ENCODE data around the gene PRRG2. TPM values are rescaled to one million over a fixed set of nuclear protein-coding genes. Genes with fewer than 3 reads are reported as not detected.
A peak's percentile ranks its signal among the peaks of the same experiment; 100 is the strongest.
"Not testable (repeated sequence)": the region's sequence is repeated elsewhere in the genome, so short reads cannot be mapped to it uniquely, and the experiment has no call there.

PRRG2 gene
- total and polyA plus RNA-seq, 8 donors: 6.5 to 15.9 (median 8.5) TPM

DNA sequence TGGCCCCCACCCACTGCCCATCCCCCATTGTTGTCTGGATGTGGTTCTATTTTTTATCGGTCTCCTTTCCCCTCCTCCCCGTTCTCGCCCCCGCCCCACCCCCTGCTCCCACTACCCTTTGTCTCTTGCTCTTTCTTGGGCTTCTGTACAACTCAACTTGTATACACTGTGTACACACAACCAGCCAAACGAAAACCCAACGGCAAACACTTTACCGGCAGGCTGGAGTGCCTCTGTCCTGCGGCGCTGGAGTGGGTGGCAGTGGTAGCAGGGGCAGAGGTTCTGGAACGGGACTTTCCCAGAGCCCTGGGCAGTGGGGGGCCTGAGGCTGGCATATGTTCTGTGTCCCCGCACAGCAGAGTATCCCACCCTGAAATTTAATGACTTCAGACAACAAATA, 45.1 kb downstream of the PRRG2 start:
- no peaks in the 10 kb centered on the region for H3K27me3 ChIP-seq
- H3K36me3 ChIP-seq: peaks cover 0 to 4% (median 4%) of the 10 kb centered on the region in 3 donors
- no peaks in the 10 kb centered on the region for H3K9me3 ChIP-seq
- H3K27ac ChIP-seq: no peak overlapping the region
- no peak overlapping the region for H3K4me3 ChIP-seq
- ATAC-seq (no peak), DNase-seq (no peak), FAIRE-seq (no peak)
- 83 to 87% methylated on average over 11 of the region's 11 CpGs for WGBS, 2 donors
- intact Hi-C loops (cut with DNase I): no loop called here
- TF ChIP-seq, protein P1, sequence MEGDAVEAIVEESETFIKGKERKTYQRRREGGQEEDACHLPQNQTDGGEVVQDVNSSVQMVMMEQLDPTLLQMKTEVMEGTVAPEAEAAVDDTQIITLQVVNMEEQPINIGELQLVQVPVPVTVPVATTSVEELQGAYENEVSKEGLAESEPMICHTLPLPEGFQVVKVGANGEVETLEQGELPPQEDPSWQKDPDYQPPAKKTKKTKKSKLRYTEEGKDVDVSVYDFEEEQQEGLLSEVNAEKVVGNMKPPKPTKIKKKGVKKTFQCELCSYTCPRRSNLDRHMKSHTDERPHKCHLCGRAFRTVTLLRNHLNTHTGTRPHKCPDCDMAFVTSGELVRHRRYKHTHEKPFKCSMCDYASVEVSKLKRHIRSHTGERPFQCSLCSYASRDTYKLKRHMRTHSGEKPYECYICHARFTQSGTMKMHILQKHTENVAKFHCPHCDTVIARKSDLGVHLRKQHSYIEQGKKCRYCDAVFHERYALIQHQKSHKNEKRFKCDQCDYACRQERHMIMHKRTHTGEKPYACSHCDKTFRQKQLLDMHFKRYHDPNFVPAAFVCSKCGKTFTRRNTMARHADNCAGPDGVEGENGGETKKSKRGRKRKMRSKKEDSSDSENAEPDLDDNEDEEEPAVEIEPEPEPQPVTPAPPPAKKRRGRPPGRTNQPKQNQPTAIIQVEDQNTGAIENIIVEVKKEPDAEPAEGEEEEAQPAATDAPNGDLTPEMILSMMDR (IDR thresholded peaks at IDR 0.05): no peak
- peaks cover 0 to 6% (median 0%) of the 10 kb centered on the region in 3 donors for H3K4me1 ChIP-seq

GRCh38 chr19:49629659-49630058, 48.5 kb downstream of the PRRG2 start:
- DNase-seq (no peak), ATAC-seq (no peak), FAIRE-seq (no peak)
- no peaks in the 10 kb centered on the region for H3K27me3 ChIP-seq
- intact Hi-C loops (cut with DNase I): no loop called here
- 95 to 98% methylated on average over 9 of the region's 9 CpGs for WGBS, 2 donors
- no peak overlapping the region for H3K4me3 ChIP-seq
- TF ChIP-seq, protein P1 (IDR thresholded peaks at IDR 0.05): no peak
- no peaks in the 10 kb centered on the region for H3K9me3 ChIP-seq
- H3K4me1 ChIP-seq: peaks cover 0 to 12% (median 5%) of the 10 kb centered on the region in 3 donors
- no peaks in the 10 kb centered on the region for H3K36me3 ChIP-seq
- H3K27ac ChIP-seq: no peak overlapping the region

GRCh38 chr19:49631014-49631588, 50.0 kb downstream of the PRRG2 start:
- Histone ChIP-seq H3K36me3 (no peaks in the 10 kb centered on the region), H3K4me3 (no peak overlapping the region), H3K27me3 (no peaks in the 10 kb centered on the region), H3K27ac (peak overlapping the region in 2 of 4 donors; percentile 34 to 63), H3K9me3 (no peaks in the 10 kb centered on the region), H3K4me1 (peaks cover 0 to 12% (median 5%) of the 10 kb centered on the region in 3 donors)
- ATAC-seq (peak; percentile 49 to 67 (median 62)), FAIRE-seq (no peak), DNase-seq (peak in 2 of 6 donors; percentile 30 to 34)
- intact Hi-C loops (cut with DNase I): no loop called here
- TF ChIP-seq, protein P1 (IDR thresholded peaks at IDR 0.05): no peak
- 17 to 20% methylated on average over 9 of the region's 9 CpGs for WGBS, 2 donors

- no peak for ATAC-seq
- Histone ChIP-seq H3K36me3 (no peaks in the 10 kb centered on the region), H3K4me3 (no peak overlapping the region), H3K27me3 (no peaks in the 10 kb centered on the region), H3K9me3 (no peaks in the 10 kb centered on the region), H3K4me1 (peaks cover 0 to 12% (median 5%) of the 10 kb centered on the region in 3 donors), H3K27ac (peak overlapping the region in 1 of 4 donors; percentile 34)
- intact Hi-C loops (cut with DNase I): no loop called here
- TF ChIP-seq, protein P1 (IDR thresholded peaks at IDR 0.05): no peak
- no peak for DNase-seq
- FAIRE-seq: no peak
- WGBS, 2 donors: 81 to 85% methylated on average over 19 of the region's 19 CpGs
Measured at GRCh38 chr19:49631610-49632192, 50.6 kb downstream of the PRRG2 start.

- ATAC-seq (no peak), DNase-seq (peak in 1 of 6 donors; percentile 17), FAIRE-seq (no peak)
- Histone ChIP-seq H3K4me1 (peaks cover 0 to 12% (median 5%) of the 10 kb centered on the region in 3 donors), H3K27me3 (no peaks in the 10 kb centered on the region), H3K9me3 (no peaks in the 10 kb centered on the region), H3K4me3 (no peak overlapping the region), H3K36me3 (no peaks in the 10 kb centered on the region), H3K27ac (no peak overlapping the region)
- intact Hi-C loops (cut with DNase I): no loop called here
- TF ChIP-seq, protein P1 (IDR thresholded peaks at IDR 0.05): no peak
- WGBS, 2 donors: 88 to 96% methylated on average over 5 of the region's 5 CpGs
Measured at GRCh38 chr19:49632576-49632975, 51.5 kb downstream of the PRRG2 start.

GRCh38 chr19:49633273-49633672, 52.2 kb downstream of the PRRG2 start:
- peaks cover 0 to 15% (median 5%) of the 10 kb centered on the region in 3 donors for H3K4me1 ChIP-seq
- 66 to 74% methylated on average over 9 of the region's 9 CpGs for WGBS, 2 donors
- FAIRE-seq: not testable (repeated sequence)

More at GRCh38 chr19:49633273-49633672, 52.2 kb downstream of the PRRG2 start:
- DNase-seq; ATAC-seq; H3K27me3 ChIP-seq; intact Hi-C loops (cut with DNase I); H3K36me3 ChIP-seq; H3K9me3 ChIP-seq; H3K4me3 ChIP-seq; H3K27ac ChIP-seq: not testable (repeated sequence)

All from pancreas (tissue), 10 donors.